ENCODE data around the gene EIF5B. TPM values are rescaled to one million over a fixed set of nuclear protein-coding genes. Genes with fewer than 3 reads are reported as not detected.

The EIF5B gene
- total RNA-seq, 1 experiment from 2014 or later: 58.1 TPM

- no CpG with 5 or more reads among the region's 4 CpGs for WGBS (ENCODE audit: extremely low coverage, insufficient read length, low lambda C conversion rate)
- Histone ChIP-seq H2BK120ac (ENCODE audit: low read depth, low read length, poor library complexity, severe bottlenecking) (no peak overlapping the region), H3K18ac (ENCODE audit: insufficient read length, low read depth, low read length) (no peak overlapping the region), H2BK20ac (ENCODE audit: low read depth, low read length, poor library complexity, severe bottlenecking) (no peak overlapping the region), H2BK15ac (ENCODE audit: low read depth, low read length) (no peak overlapping the region), H4K5ac (ENCODE audit: insufficient read length, low read depth, low read length) (no peak overlapping the region), H3K56ac (ENCODE audit: insufficient read length, low read depth, low read length) (no peak overlapping the region), H3K27me3 (ENCODE audit: insufficient read depth, low read length) (no peaks in the 10 kb centered on the region), H3K27ac (ENCODE audit: insufficient read length, low read depth, low read length) (no peak overlapping the region), H3K79me2 (ENCODE audit: insufficient read depth, low read length) (no peaks in the 10 kb centered on the region), H3K9me3 (ENCODE audit: control insufficient read depth, low read depth, low read length) (no peaks in the 10 kb centered on the region), H4K20me1 (ENCODE audit: control insufficient read depth, insufficient read depth, insufficient read length) (no peaks in the 10 kb centered on the region), H3K23me2 (ENCODE audit: insufficient read length, low read depth, low read length, poor library complexity, severe bottlenecking) (no peaks in the 10 kb centered on the region), H4K8ac (replicated peaks; ENCODE audit: insufficient read length, low read depth, low read length) (no peak overlapping the region), H2AFZ (ENCODE audit: low read length) (no peak overlapping the region), H3K14ac (ENCODE audit: insufficient read depth, low read length) (no peak overlapping the region), H2AK5ac (ENCODE audit: insufficient read length, low read length) (no peak overlapping the region), H3K23ac (ENCODE audit: insufficient read length, low read depth, low read length) (no peak overlapping the region), H3K79me1 (ENCODE audit: insufficient read depth, low read depth, low read length, poor library complexity, severe bottlenecking) (no peaks in the 10 kb centered on the region), H3K9ac (ENCODE audit: extremely low read depth, insufficient read length, low read length) (no peak overlapping the region), H3K4me2 (ENCODE audit: insufficient read depth, insufficient read length, low read length) (no peak overlapping the region), H2BK12ac (ENCODE audit: insufficient read length, low read depth, low read length) (no peak overlapping the region), H3K4ac (ENCODE audit: low read depth, low read length) (no peak overlapping the region), H2BK5ac (ENCODE audit: insufficient read length, low read length) (no peak overlapping the region), H4K91ac (ENCODE audit: insufficient read length, low read depth, low read length) (no peak overlapping the region), H3T11ph (ENCODE audit: low read length) (no peak overlapping the region), H3K4me1 (ENCODE audit: insufficient read depth, low read length) (no peaks in the 10 kb centered on the region)
- Mint-ChIP-seq H3K4me3 (no peak overlapping the region), H3K36me3 (ENCODE audit: insufficient read depth in 1 of 3, low read depth in 3 of 3) (peaks cover 23 to 77% (median 63%) of the 10 kb centered on the region in 3 experiments), H3K27me3 (ENCODE audit: low read depth) (no peaks in the 10 kb centered on the region), H3K27ac (no peak overlapping the region), H3K9me3 (no peaks in the 10 kb centered on the region), H3K4me1 (peaks cover 2% of the 10 kb centered on the region in 2 experiments; a peak in 2 of 4 replicates)
- DNase-seq: no peak
- TF ChIP-seq CTCF (conservative IDR thresholded peaks at IDR 0.05): no peak
These were observed 73.1 kb downstream of the EIF5B start for GRCh38 chr2:99410276-99410675.
